Motor neuron (in vitro differentiated cells): ENCODE measurements around the gene NEU4. TPM values are rescaled to one million over a fixed set of nuclear protein-coding genes. Genes with fewer than 3 reads are reported as not detected.
"Not testable (repeated sequence)": the region's sequence is repeated elsewhere in the genome, so short reads cannot be mapped to it uniquely, and the experiment has no call there.

ENCODE experiments used
- ATAC-seq, 8 experiments: fragments of 200-7000 bp; cut with Tn5 transposase; replicated peaks in 6 of 8; 2 replicates each; pipeline ENCODE4 v1.8.0; 2021; ENCODE audit warnings: mild to moderate bottlenecking in 8 of 8, moderate library complexity in 8 of 8
- H3K27ac ChIP-seq, 2 donors: fragments of 250-450 bp; sonication (Bioruptor Pico); 2 replicates each; pipeline ENCODE4 v1.9.0; 2021; ENCODE audit warnings: antibody characterized with exemption in 2 of 2, mild to moderate bottlenecking in 2 of 2, moderate library complexity in 1 of 2
- H3K4me1 ChIP-seq, 2 donors: fragments of 250-450 bp; sonication (Bioruptor Pico); replicated peaks in 1 of 2; 2 replicates each; pipeline ENCODE4 v1.6.1; 2021; ENCODE audit warnings: antibody characterized with exemption in 2 of 2, mild to moderate bottlenecking in 2 of 2, moderate library complexity in 1 of 2
- H3K4me3 ChIP-seq, 5 donors: fragments of 250-450 bp; sonication (Bioruptor Pico); 2 replicates each; pipeline ENCODE4 v1.9.0; 2021; ENCODE audit warnings: antibody characterized with exemption in 5 of 5, mild to moderate bottlenecking in 5 of 5, moderate library complexity in 4 of 5
- WGBS, 10 experiments: fragments of 450-650 bp; shearing (Covaris generic); methylation state at CpG; one replicate each; pipeline ENCODE4 v1.0.0; 2022; 5-methylcytosine and 5-hydroxymethylcytosine counted together
- in situ Hi-C, 9 experiments: fragments of 400-800 bp; cut with MboI; loops; one replicate each; pipeline ENCODE4 v1.15.0; 2021; ENCODE audit warnings: low sequenced_read_pairs in 9 of 9, low pct_unique_long_range_greater_than_20kb in 2 of 9; ENCODE audit not compliant: unreplicated experiment in 9 of 9
- total RNA-seq, 8 experiments: library from RNA; unstranded; fragments of 300-600 nt; gene quantifications; 2 replicates each; pipeline versions ENCODE4 v1.2.3 to v1.2.4, GENCODE V29; 2022

The NEU4 gene
- total RNA-seq, 8 experiments from 2014 or later: 0.11 to 1.0 (median 0.56) TPM; not detected in 1

- no peak overlapping the region for H3K4me3 ChIP-seq
Observed at GRCh38 chr2:241777686-241778627, 31.0 kb upstream of the NEU4 start.

GRCh38 chr2:241780939-241781569 lies 27.9 kb upstream of the NEU4 start:
- WGBS, 10 experiments: 54 to 83% (median 72%) methylated on average over 4 to 5 of the region's 5 CpGs
- Histone ChIP-seq H3K4me1 (peaks cover 7 to 8% of the 10 kb centered on the region in 2 donors), H3K27ac (no peak overlapping the region), H3K4me3 (no peak overlapping the region)
- no peak for ATAC-seq
- in situ Hi-C loops: no loop called here

More at GRCh38 chr2:241777686-241778627, 31.0 kb upstream of the NEU4 start:
- Histone ChIP-seq H3K27ac (no peak overlapping the region), H3K4me1 (peaks cover 7 to 8% of the 10 kb centered on the region in 2 donors)
- peak in 5 of 8 experiments; percentile 10 to 43 (median 24) for ATAC-seq
- 44 to 87% (median 75%) methylated on average over 2 to 14 of the region's 21 CpGs; no CpG with 5 or more reads in 4 of the 10 experiments for WGBS, 10 experiments
- in situ Hi-C loops: no loop called here

GRCh38 chr2:241782053-241782452 lies 26.9 kb upstream of the NEU4 start:
- ATAC-seq, H3K27ac ChIP-seq, in situ Hi-C loops, H3K4me1 ChIP-seq, H3K4me3 ChIP-seq: not testable (repeated sequence)
- WGBS, 10 experiments: 46 to 100% (median 75%) methylated on average over 1 to 3 of the region's 3 CpGs

- in situ Hi-C loops: no loop called here
- Histone ChIP-seq H3K4me1 (no peaks in the 10 kb centered on the region), H3K4me3 (no peak overlapping the region), H3K27ac (no peak overlapping the region)
- 33 to 94% (median 80%) methylated on average over 1 to 3 of the region's 4 CpGs; no CpG with 5 or more reads in 1 of the 10 experiments for WGBS, 10 experiments
- no peak for ATAC-seq
Observed at GRCh38 chr2:241788135-241788534, 20.9 kb upstream of the NEU4 start.

GRCh38 chr2:241788572-241788971 lies 20.4 kb upstream of the NEU4 start:
- WGBS, 10 experiments: 0 to 69% (median 20%) methylated on average over 1 to 3 of the region's 3 CpGs; no CpG with 5 or more reads in 4 of the 10 experiments
- H3K27ac ChIP-seq: no peak overlapping the region
- no peak for ATAC-seq
- no peak overlapping the region for H3K4me3 ChIP-seq
- in situ Hi-C loops: no loop called here
- no peaks in the 10 kb centered on the region for H3K4me1 ChIP-seq

- ATAC-seq, H3K4me3 ChIP-seq, H3K4me1 ChIP-seq, in situ Hi-C loops, H3K27ac ChIP-seq: not testable (repeated sequence)
- 10 to 100% (median 68%) methylated on average over 1 to 3 of the region's 3 CpGs; no CpG with 5 or more reads in 4 of the 10 experiments for WGBS, 10 experiments
Observed at GRCh38 chr2:241791385-241791784, 17.6 kb upstream of the NEU4 start.

GRCh38 chr2:241793385-241793784 lies 15.6 kb upstream of the NEU4 start:
- Histone ChIP-seq H3K4me3 (no peak overlapping the region), H3K4me1 (peaks cover 0 to 5% of the 10 kb centered on the region in 2 donors), H3K27ac (no peak overlapping the region)
- ATAC-seq: no peak
- WGBS, 10 experiments: 25 to 100% (median 87%) methylated on average over 1 to 4 of the region's 5 CpGs; no CpG with 5 or more reads in 1 of the 10 experiments
- in situ Hi-C loops: no loop called here

- in situ Hi-C loops: no loop called here
- WGBS, 10 experiments: 44 to 100% (median 82%) methylated on average over 2 to 6 of the region's 10 CpGs; no CpG with 5 or more reads in 1 of the 10 experiments
- Histone ChIP-seq H3K27ac (no peak overlapping the region), H3K4me3 (no peak overlapping the region), H3K4me1 (peaks cover 0 to 5% of the 10 kb centered on the region in 2 donors)
- no peak for ATAC-seq
Observed at GRCh38 chr2:241794250-241794823, 14.7 kb upstream of the NEU4 start.

GRCh38 chr2:241795021-241795999 lies 13.7 kb upstream of the NEU4 start:
- in situ Hi-C loops: no loop called here
- no peak overlapping the region for H3K27ac ChIP-seq
- WGBS, 10 experiments: 55 to 93% (median 73%) methylated on average over 2 to 18 of the region's 31 CpGs; no CpG with 5 or more reads in 1 of the 10 experiments
- peaks cover 0 to 5% of the 10 kb centered on the region in 2 donors for H3K4me1 ChIP-seq
- ATAC-seq: no peak
- H3K4me3 ChIP-seq: no peak overlapping the region

- Histone ChIP-seq H3K4me1 (peaks cover 0 to 5% of the 10 kb centered on the region in 2 donors), H3K4me3 (no peak overlapping the region), H3K27ac (no peak overlapping the region)
- WGBS, 10 experiments: 83 to 100% (median 96%) methylated on average over 1 to 5 of the region's 13 CpGs; no CpG with 5 or more reads in 5 of the 10 experiments
- no peak for ATAC-seq
- in situ Hi-C loops: no loop called here
Observed at GRCh38 chr2:241796209-241796608, 12.8 kb upstream of the NEU4 start.

GRCh38 chr2:241796610-241797138 lies 12.3 kb upstream of the NEU4 start:
- ATAC-seq: no peak
- 71 to 100% (median 100%) methylated on average over 1 to 2 of the region's 13 CpGs; no CpG with 5 or more reads in 5 of the 10 experiments for WGBS, 10 experiments
- peaks cover under 1 to 5% of the 10 kb centered on the region in 2 donors for H3K4me1 ChIP-seq
- in situ Hi-C loops: no loop called here
- no peak overlapping the region for H3K27ac ChIP-seq
- H3K4me3 ChIP-seq: no peak overlapping the region
